ENCODE data around the gene CDK10.
A peak's percentile ranks its signal among the peaks of the same experiment; 100 is the strongest.

CDK10 gene

DNA sequence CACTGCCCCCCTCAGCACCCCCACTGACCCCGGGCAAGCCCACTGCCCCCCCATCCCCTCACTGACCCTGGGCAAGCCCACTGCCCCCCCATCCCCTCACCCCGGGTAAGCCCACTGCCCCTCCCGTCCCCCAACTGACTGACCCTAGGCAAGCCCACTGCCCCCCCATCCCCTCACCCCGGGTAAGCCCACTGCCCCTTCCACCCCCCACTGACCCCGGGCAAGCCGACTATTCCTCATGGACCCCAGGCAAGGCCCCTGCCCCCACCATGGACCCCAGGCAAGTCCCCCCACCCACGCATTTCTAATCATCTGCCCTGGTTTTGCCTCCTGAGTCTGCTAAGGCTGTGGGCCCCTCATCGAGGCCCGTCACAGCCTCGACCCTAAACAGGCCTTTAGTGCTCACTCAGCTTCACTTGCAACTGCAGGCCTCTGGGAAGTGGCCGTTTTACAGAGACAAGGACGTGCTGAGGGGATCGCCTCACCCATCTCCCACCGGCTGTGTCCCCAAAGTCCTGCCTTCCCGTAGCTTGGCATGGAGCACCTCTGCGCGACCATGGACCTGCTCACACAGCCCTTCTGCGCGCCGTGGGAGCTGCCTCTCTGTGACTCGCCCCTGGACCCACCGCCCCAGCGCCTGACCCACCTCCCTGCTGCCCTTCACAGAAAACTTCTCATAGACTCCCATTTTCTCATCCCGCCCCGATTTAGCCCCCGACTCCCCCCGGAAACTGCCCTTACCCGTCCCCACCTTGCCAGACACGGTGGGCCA, 30.6 kb downstream of the CDK10 start:
- DNase-seq = no peak

DNA sequence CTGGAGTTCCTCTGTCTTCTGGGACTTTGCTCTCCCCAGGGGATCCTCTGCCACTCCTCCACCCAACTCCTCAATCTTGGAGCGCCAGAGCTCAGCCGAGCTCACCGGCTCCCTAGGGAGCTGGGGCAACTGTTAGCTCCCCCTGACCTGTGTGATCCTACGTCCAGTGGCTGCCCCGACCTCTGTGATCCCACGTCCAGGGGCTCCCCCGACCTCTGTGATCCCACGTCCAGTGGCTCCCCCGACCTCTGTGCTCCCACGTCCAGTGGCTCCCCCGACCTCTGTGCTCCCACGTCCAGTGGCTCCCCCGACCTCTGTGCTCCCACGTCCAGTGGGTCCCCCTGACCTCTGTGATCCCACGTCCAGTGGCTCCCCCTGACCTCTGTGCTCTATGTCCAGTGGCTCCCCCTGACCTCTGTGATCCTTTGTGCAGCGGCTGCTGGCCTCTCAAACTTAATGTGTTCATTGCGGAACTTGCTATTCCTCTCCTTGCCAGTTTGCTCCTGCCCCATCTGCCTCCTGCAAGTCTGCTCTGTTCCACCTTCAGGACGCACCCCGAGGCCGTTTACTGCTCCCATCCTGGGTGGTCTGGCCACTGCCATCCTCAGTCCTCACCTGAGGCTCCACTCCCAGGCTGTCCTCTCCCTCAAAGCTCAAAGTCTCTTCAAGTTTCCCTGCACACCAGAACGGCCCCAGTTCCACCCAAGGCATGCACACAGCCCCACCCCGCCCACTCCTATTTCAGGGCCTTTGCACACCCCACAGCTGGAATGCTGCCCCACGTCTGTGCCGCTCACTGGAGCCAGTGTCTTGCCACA, 31.4 kb downstream of the CDK10 start:
- DNase-seq = no peak

DNA sequence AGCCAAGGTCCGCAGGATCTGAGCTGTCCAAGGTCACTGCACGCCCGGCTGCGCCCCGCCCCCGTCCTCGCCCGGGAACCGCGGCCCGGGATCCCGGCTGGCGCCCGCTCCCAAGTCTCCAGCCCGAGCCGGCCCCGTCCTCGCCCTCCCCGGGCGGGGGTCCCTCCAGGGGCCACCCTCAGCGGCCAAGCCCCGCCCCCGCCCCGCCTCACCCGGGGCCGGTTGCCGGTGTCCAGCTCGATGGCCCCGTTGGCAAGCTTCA, 34.0 kb downstream of the CDK10 start:
- DNase-seq = peak; percentile 21

DNA sequence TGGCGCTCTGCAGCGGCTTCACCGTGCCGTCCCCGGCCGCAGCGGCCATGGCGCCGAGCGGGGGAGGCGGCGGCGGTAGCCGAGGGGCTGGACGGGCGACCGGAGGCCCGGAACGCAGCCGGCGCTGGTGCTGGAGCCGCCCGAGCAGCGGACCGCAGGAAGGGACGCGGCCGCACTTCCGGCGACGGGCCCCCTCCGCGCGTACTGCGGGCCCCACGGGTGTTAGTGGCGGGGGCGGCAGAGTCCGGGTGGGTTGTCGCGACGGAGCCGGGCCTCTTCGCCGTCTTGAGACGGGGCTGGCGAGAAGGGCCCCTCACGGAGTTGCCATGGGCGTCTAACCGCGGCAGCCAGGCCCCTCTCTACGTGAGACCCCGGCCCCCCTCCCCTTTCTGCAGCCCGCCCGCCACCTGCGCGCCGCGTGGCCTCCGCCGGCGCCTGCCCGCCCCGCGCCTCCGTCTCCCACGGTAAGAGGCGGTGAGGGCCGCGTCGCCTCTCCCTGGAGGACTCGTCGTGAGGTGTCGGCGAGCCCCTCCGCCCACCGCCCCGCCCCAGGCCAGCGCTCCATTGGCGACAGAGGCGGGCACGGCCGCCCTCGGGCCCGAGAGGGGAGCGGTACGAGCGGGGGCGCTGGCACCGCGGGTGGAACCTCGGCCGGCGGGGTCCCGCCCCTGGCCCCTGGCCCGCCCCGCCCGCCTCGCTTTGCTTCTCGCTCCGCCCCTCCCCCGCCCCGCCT, 34.5 kb downstream of the CDK10 start, which contains the start of the genes VPS9D1 and ZNF276:
Gene VPS9D1, minus strand, starts transcription at position 86 of the 733 bp plus-strand sequence. Its CDS starts 37 bp downstream, at position 49.
Gene ZNF276, plus strand, starts transcription at position 725 of the 733 bp plus-strand sequence. CDS start 104 bp downstream, outside the sequence.
- peak; percentile 72 for DNase-seq

DNA sequence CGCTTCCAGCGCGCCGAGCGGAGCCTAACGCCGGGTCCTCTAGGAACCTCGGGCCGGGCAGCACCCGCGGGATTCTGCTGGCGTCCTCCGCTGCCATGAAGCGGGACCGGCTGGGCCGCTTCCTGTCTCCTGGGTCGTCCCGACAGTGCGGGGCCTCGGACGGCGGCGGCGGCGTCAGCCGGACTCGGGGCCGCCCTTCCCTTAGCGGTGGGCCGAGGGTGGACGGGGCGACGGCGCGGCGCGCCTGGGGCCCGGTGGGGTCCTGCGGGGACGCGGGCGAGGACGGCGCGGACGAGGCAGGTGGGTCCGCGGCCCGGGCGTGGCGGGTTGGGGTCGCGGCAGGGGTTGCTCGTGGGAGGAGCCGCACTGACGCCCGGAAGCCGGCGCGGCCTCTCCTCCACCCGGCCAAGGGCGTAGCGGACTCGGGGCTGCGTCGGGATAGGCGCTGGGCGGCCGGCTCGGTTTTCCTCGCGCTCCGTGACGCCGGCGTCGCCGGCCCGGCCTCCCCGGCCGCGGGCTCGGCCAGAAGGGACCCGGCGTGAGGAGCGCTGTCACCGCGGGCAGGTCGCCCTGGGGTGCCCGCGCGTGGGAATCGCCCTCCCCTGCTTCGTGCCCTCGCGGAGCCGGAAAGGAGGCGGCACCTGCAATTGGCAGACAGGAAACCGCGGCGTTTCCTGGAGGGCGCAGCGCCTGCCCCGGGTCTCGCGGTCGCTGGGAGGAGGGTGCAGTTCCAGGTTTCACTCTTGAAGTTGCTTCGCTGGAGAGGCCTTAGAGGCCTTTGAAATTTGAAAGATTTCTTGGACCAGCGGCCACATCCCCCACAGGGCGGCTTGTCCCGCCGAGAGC, 35.3 kb downstream of the CDK10 start:
- DNase-seq = peak; percentile 83

DNA sequence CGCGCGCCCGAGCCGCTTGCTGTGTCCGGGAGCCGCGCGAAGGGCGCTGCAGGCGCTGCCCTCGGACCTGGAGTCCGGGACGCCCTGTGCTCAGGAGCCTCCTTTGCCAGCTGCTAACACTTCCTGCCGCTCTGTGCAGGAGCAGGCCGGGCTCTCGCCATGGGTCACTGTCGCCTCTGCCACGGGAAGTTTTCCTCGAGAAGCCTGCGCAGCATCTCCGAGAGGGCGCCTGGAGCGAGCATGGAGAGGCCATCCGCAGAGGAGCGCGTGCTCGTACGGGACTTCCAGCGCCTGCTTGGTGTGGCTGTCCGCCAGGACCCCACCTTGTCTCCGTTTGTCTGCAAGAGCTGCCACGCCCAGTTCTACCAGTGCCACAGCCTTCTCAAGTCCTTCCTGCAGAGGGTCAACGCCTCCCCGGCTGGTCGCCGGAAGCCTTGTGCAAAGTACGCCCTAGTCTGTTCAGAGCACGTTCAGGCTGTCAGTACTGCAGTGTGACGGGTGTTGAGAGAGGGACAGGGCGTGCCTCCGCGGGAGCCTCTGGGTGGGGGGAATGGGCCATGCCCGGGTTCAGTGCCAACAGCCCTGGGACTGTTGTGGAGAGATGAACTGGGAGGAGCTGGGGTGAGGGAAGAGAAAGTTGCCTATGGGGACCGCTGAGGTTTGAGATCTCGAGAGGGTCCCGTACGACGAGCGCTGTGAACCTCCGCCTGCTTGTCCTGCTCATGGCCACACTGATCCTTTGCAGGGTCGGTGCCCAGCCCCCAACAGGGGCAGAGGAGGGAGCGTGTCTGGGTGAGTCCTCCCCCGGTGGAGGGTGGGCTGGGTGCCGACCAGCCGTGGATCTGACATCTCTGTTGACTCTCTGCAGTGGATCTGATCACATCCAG, 36.1 kb downstream of the CDK10 start:
- no peak for DNase-seq

DNA sequence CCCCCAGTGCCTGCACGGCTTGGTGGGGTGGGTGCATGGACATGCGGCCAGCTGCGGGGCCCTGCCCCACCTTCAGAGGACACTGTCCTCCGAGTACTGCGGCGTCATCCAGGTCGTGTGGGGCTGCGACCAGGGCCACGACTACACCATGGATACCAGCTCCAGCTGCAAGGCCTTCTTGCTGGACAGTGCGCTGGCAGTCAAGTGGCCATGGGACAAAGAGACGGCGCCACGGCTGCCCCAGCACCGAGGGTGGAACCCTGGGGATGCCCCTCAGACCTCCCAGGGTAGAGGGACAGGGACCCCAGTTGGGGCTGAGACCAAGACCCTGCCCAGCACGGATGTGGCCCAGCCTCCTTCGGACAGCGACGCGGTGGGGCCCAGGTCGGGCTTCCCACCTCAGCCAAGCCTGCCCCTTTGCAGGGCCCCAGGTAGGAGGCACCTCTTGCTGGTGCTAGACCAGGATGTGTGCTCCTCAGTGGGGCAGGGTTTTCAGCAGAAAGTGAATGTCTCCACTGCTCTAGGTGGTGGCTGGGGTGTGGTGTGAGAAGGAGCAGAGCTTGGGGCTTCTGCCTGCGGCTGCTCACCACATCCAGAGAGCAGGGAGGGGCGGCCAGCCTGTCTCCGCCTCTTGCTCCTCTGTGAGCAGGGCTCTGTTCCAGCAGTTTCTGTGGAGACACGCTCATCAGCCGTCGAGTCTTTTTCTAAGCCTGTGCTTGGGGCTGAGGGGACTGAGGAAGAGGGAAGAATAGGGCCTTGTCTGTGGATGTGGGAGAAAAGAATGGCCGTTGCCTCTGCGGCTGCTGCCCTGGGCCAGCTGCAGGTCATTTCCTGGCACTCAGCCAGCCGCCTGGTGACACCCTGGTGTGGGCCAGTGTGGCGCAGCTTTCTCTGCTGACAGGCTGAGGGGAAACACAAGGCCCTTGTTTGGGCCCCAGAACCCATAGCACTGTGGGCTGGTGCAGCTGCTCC, 37.1 kb downstream of the CDK10 start:
- no peak for DNase-seq

DNA sequence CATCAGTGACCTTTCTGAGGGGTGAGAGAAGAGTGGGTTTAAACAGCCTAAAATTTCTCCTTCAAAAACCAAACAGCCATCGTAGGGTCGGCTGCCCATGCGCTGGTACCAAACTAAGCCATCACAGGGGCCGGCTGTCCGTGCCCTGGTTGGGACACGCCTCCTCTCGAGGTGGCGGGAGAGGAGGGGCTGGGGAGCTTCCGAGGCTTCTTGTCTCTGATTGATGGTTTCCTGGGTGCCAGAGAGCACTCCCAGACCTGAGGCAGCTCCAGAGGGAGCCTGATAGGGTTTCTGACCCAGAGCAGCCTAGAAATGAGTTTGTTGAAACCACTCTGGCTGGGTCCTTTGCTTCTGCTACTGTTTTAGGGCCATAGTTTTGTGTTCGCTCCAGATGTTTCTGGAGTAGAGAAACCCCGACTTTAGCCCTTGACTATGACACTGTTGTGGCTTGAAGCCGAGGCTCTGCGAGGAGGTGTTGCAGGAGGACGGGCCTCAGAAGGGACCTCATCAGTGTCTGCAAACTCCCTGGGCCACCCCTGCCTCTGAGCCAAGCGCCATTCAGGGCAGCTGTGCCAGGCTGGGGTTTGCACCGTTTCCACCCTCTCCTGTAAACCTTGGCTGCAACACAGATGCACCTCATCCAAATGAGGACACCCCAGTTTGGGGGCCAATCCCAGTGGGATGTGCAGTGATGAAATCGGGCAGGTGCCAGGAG, 41.1 kb downstream of the CDK10 start:
- no peak for DNase-seq

DNA sequence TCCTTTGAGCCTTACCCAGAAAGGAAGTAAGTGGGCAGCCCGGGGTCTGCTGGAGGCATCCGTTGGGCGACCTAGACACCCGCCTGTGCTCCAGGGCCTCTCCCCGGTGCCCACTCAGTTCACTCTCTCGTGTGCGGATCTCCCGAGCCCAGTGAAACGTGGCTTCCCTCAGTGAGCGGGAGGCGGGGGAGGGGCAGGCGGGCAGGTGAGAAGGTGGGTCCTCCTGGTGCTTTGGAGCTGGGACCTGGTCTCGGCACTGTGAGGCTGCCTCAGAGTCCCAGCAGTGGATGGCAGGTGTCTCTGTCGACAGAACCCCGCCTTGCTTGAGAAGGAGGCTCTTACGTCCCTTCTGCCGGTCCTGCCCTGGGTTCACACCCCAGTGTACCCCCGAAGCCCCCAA, 42.8 kb downstream of the CDK10 start:
- no peak for DNase-seq

DNA sequence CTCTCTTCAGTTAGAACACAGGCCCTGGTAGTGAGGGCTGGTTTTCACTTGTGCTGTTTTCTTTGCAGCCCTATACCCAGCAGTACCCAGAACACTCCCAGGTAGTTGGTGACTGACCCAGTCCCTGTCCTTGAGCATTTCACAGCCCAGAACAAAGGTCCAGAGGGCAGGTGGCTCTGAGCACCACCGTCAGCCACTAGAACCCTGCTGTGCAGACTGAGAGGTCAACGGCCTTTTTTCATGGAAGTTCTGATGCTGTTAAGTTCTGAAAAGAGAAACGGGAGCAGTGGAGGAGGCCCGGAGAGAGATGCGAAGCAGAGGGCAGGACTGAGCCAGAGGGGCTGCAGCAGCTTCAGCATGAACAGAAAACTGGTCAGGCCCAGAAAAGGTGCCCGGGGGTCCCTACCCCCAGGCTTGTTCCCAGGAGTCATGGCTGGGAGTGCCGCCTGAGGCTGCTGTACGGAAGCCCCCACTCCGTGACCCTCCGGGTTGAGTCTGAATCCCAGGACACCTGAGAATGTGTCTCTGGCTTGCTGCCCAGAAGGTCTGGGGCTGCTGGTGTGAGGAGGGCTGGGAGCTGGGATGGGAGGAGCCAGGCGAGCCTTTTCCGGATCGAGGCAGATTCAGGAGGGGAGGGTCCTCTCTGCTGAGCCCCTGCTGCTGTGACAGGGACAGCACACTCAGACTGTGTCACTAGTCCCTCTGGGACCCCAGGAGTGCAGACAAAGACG, 43.5 kb downstream of the CDK10 start:
- DNase-seq = no peak

DNA sequence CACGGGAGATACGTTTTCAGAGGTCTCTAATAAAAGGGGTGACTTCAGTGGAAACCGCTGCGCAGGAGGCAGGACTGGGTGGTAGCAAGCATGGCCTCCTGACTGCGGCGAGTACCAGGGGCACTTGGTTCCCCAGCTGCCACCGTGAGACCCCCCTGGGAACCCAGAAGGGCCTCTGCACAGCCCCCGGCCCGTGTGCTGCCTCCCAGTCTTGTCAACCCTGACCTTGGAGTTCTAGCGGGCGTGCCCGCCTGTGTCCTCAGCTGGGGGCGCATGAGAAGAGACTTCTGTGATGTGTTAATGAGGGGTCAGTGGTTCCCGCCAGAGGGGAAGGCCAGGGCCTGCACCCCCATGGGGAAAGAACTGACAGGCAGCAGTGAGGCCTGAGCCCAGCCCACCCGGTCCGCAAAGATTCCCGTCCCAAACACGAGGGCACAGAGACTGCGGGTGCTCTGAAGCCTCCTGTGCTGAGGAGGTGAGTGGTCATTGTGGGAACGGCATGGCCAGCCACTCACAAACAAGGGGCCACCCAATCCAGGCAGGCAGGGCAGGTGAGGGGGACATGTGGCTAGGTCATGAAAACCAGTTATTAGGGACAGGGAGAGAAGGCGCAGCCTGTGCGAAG, 44.2 kb downstream of the CDK10 start:
- DNase-seq = no peak

DNA sequence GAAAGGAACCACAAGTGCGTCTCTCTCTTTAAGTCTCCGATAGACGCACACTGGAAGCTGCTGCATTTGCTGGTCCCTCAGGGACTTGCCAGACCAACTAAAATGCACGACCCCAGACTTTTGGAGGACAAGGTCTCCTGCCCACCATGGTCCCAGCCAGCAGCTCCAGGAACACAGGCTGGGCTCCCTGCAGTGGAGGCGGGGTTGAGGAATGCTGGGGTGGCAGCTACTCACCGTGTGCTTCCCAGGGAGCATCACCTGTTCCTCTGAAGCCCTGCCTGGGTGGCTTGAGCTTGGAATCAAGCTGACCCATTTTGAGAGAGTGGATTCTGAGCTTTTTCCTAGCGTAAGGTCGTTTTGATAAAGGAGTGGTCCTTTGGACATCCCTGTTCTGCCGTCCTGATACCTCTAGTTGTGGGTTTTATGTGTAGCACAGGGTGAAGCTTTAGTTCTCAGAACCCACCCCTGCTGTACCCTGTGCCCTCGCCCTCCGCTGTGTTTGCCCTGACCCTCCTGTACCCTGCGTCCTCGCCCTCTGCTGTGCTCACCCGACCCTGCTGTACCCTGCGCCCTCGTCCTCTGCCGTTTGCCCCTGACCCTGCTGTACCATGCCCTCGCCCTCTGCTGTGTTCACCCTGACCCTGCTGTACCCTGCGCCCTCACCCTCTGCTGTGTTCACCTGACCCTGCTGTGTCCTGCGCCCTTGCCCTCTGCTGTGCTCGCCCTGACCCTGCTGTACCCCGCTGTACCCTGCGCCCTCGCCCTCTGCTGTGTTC, 45.8 kb downstream of the CDK10 start:
- DNase-seq = no peak

DNA sequence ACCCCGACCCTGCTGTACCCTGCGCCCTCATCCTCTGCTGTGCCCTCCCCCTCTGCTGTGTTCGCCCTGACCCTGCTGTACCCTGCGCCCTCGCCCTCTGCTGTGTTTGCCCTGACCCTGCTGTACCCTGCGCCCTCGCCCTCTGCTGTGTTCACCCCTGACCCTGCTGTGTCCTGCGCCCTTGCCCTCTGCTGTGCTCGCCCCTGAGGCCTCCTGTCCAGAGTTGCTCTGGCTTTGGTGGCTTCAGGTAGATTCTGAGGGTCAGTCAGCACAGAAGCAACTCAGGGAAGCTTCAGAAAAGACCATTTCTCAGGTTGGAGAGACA, 46.4 kb downstream of the CDK10 start:
- DNase-seq = no peak

DNA sequence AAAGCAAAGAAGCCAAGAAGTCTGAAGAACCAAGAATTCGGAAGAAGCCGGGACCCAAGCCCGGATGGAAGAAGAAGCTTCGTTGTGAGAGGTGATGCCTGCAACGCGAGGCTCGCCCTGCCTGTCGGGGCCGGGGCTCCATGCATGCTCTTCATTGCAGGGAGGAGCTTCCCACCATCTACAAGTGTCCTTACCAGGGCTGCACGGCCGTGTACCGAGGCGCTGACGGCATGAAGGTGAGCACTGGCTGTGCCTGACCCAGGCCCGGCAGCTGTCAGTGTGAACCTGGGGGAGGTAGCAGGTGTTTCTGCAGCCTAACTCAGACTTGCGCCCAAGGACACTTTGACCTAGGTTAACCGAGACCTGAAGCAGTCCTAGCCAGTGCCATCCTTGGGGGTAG, 46.8 kb downstream of the CDK10 start:
- DNase-seq = no peak

DNA sequence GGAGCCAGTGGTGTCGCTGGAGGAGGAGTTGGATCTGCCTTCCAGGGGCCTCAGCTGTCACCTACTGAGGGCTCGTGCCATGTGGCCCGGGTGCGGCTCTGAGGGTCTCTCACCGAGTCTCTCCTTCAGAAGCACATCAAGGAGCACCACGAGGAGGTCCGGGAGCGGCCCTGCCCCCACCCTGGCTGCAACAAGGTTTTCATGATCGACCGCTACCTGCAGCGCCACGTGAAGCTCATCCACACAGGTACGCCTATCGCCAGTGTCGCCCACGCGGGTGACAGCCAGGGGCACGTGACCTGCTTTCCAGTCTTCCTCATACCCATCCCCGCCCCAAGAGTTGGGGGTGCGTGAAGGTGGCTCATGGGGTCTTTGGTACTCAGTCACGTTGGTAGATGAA, 47.3 kb downstream of the CDK10 start:
- DNase-seq = no peak

DNA sequence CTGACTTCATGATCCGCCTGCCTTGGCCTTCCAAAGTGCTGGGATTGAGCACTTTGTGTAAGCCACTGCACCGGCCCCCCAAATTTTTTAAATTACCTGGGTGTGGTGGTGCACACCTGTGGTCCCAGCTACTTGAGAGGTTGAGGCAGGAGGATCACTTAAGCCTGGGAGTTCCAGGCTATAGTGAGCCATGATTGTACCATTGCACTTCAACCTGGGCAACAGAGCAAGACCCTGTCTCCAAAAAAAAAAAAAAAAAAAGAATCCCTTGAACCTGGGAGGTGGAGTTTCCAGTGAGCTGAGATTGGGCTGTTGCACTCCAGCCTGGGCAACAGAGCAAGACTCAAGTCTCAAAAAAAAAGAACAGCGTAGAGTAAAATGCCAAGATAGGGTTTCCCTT, 50.1 kb downstream of the CDK10 start:
- DNase-seq = no peak

DNA sequence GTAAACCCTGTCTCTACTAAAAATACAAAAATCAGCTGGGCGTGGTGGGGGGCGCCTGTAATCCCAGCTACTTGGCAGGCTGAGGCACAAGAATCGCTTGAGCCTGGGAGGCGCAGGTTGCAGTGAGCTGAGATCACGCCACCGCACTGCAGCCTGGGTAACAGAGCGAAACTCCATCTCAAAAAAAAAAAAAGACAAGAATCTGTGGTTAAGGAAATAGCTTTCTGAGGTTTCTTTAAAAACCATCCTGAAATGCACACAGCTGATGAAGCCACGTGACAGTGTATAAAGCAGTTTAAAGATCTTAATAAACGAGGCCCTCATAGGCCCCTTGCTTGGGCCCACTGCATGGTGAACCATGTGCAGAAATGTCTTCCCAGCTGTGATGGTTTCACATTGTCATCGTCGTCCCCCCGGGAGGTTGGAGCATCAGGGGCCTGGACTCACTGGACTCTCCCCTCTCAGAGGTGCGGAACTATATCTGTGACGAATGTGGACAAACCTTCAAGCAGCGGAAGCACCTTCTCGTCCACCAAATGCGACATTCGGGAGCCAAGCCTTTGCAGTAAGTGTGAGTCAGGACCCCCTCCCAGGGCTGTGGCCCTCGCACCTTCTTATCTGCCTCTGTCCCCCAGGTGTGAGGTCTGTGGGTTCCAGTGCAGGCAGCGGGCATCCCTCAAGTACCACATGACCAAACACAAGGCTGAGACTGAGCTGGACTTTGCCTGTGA, 51.0 kb downstream of the CDK10 start:
- no peak for DNase-seq
